GM23248 (cell line): ENCODE data around the gene CIAO1.

Experiments
- EZH2 ChIP-seq: fragments of 200-600 bp; sonication (generic); IDR thresholded peaks from 2 replicates; pipeline ENCODE4 v1.6.1; 2018; ENCODE audit warnings: antibody characterized with exemption, mild to moderate bottlenecking; ENCODE audit not compliant: insufficient read depth, poor library complexity, severe bottlenecking
- EZH2phosphoT487 ChIP-seq: fragments of 200-600 bp; sonication (generic); IDR thresholded peaks from 2 replicates; pipeline ENCODE4 v1.6.1; 2018; ENCODE audit warnings: antibody characterized with exemption, moderate library complexity, mild to moderate bottlenecking, low read depth; ENCODE audit not compliant: insufficient read depth

- TF ChIP-seq EZH2phosphoT487 (no peak), EZH2 (no peak)
These were observed 3.7 kb upstream of the CIAO1 start for GRCh38 chr2:96262306-96262705.
